Prostate gland (tissue), 2 donors: ENCODE measurements around the gene POMGNT2. TPM values are rescaled to one million over a fixed set of nuclear protein-coding genes. Genes with fewer than 3 reads are reported as not detected.
A peak's percentile ranks its signal among the peaks of the same experiment; 100 is the strongest.

ENCODE experiments used
- DNase-seq: peaks from one replicate; pipeline ENCODE4 v3.0.0-alpha.2; 2019; ENCODE audit warnings: low spot score
- H3K27ac ChIP-seq, 2 donors: fragments of 200-600 bp; sonication (generic); 2 replicates each; pipeline ENCODE4 v1.5.1; 2017 to 2019
- H3K27me3 ChIP-seq: fragments of 200-600 bp; sonication (generic); replicated peaks from 2 replicates; pipeline ENCODE4 v1.5.1; 2019; ENCODE audit not compliant: insufficient read depth
- H3K36me3 ChIP-seq, 2 donors: fragments of 200-600 bp; sonication (generic); 1 replicate in 1 of 2; 2 replicates in 1 of 2; pipeline versions ENCODE4 v1.5.1 to v1.8.1; 2017 to 2019
- H3K4me1 ChIP-seq: fragments of 200-600 bp; sonication (generic); replicated peaks from 2 replicates; pipeline ENCODE4 v1.5.1; 2019
- H3K4me3 ChIP-seq, 2 donors: fragments of 200-600 bp; sonication (generic); 2 replicates each; pipeline ENCODE4 v1.5.1; 2017 to 2019
- H3K9me3 ChIP-seq: fragments of 200-600 bp; sonication (generic); 2 replicates; pipeline ENCODE4 v1.5.1; 2017
- CTCF ChIP-seq, 4 experiments: fragments of 200-600 bp in 2 of 4; fragments of 450-650 bp in 2 of 4; sonication (generic) in 2 of 4; IDR thresholded peaks; 1 replicate in 3 of 4; 2 replicates in 1 of 4; pipeline ENCODE4 v1.5.1; 2016 to 2019; ENCODE audit warnings: antibody characterized with exemption in 4 of 4, mild to moderate bottlenecking in 2 of 4, moderate library complexity in 2 of 4
- POLR2A ChIP-seq: fragments of 450-650 bp; IDR thresholded peaks from one replicate; pipeline ENCODE4 v1.6.1; 2016; ENCODE audit warnings: antibody characterized with exemption, mild to moderate bottlenecking
- POLR2AphosphoS5 ChIP-seq: sonication (generic); formaldehyde crosslinking; IDR thresholded peaks from one replicate; pipeline ENCODE4 v1.6.1; 2017; ENCODE audit warnings: antibody characterized with exemption
- WGBS: methylation state at CpG from one replicate; pipeline ENCODE4 v1.1.5; 2018; 5-methylcytosine and 5-hydroxymethylcytosine counted together
- intact Hi-C: fragments of 100-400 bp; cut with DNase I; formaldehyde crosslinking; loops from one replicate; pipeline ENCODE4 v1.14.2; 2022
- total RNA-seq, 2 donors: library from RNA; depleted of rRNA; stranded (reverse); fragments of >200 nt; gene quantifications; one replicate each; pipeline ENCODE4 v1.1.0, GENCODE V29; 2016

Gene POMGNT2
- total RNA-seq, 2 donors from 2014 or later = 20.7 to 46.5 TPM

- no peak for DNase-seq
- WGBS = 75% methylated on average over 2 of the region's 2 CpGs
- Histone ChIP-seq H3K4me1 (no peaks in the 10 kb centered on the region), H3K27ac (no peak overlapping the region), H3K36me3 (no peaks in the 10 kb centered on the region), H3K9me3 (no peaks in the 10 kb centered on the region), H3K4me3 (no peak overlapping the region), H3K27me3 (no peaks in the 10 kb centered on the region)
- intact Hi-C loops = loop anchor here (5.0 kb wide), 1 partner anchor 117 kb away; the partner anchor contains the start of gene GASK1A
- TF ChIP-seq POLR2A = no peak
- TF ChIP-seq POLR2AphosphoS5 = no peak
- TF ChIP-seq CTCF (IDR thresholded peaks at IDR 0.05) = no peak
These were observed 11.9 kb downstream of the POMGNT2 start for GRCh38 chr3:43093974-43094373.

GRCh38 chr3:43093006-43093405 lies 12.9 kb downstream of the POMGNT2 start:
- intact Hi-C loops = loop anchor here (5.0 kb wide), 1 partner anchor 116 kb away; the partner anchor contains the start of gene GASK1A
- Histone ChIP-seq H3K4me1 (no peaks in the 10 kb centered on the region), H3K27me3 (no peaks in the 10 kb centered on the region), H3K9me3 (no peaks in the 10 kb centered on the region), H3K4me3 (no peak overlapping the region), H3K27ac (no peak overlapping the region), H3K36me3 (no peaks in the 10 kb centered on the region)
- WGBS = 67% methylated on average over 1 of the region's 1 CpG
- no peak for DNase-seq
- TF ChIP-seq CTCF (IDR thresholded peaks at IDR 0.05) = no peak

- intact Hi-C loops = loop anchor here (5.0 kb wide), 1 partner anchor 114 kb away; the partner anchor contains the start of gene GASK1A
- no peaks in the 10 kb centered on the region for H3K4me1 ChIP-seq
- 91% methylated on average over 4 of the region's 4 CpGs for WGBS
- no peak for TF ChIP-seq CTCF (IDR thresholded peaks at IDR 0.05)
- no peak for TF ChIP-seq POLR2A
- TF ChIP-seq POLR2AphosphoS5 = no peak
- no peak for DNase-seq
- no peak overlapping the region for H3K4me3 ChIP-seq
- H3K27ac ChIP-seq = no peak overlapping the region
- no peaks in the 10 kb centered on the region for H3K36me3 ChIP-seq
- H3K27me3 ChIP-seq = no peaks in the 10 kb centered on the region
- no peaks in the 10 kb centered on the region for H3K9me3 ChIP-seq
These were observed 14.4 kb downstream of the POMGNT2 start for GRCh38 chr3:43091481-43091880.

GRCh38 chr3:43090238-43090637 lies 15.6 kb downstream of the POMGNT2 start:
- intact Hi-C loops = loop anchor here (5.0 kb wide), 1 partner anchor 113 kb away; the partner anchor contains the start of gene GASK1A
- WGBS = 92% methylated on average over 3 of the region's 3 CpGs
- H3K4me1 ChIP-seq = no peaks in the 10 kb centered on the region

More at GRCh38 chr3:43090238-43090637, 15.6 kb downstream of the POMGNT2 start:
- TF ChIP-seq POLR2AphosphoS5 (no peak), POLR2A (no peak), CTCF (IDR thresholded peaks at IDR 0.05) (no peak)
- H3K27ac ChIP-seq = peak overlapping the region in 1 of 2 donors; percentile 3
- H3K9me3 ChIP-seq = no peaks in the 10 kb centered on the region
- DNase-seq = no peak
- H3K27me3 ChIP-seq = no peaks in the 10 kb centered on the region
- H3K36me3 ChIP-seq = no peaks in the 10 kb centered on the region
- H3K4me3 ChIP-seq = no peak overlapping the region
